Astrocyte of the spinal cord (primary cell): ENCODE measurements around the gene APOBEC2.
A peak's percentile ranks its signal among the peaks of the same experiment; 100 is the strongest.

Experiments used
- DNase-seq: peaks from one replicate; pipeline ENCODE4 v3.0.0; 2011; ENCODE audit warnings: low read depth, low spot score
- H3K4me3 ChIP-seq: 2 replicates; pipeline ENCODE4 v1.5.1; 2011; ENCODE audit warnings: low read depth, mild to moderate bottlenecking, low read length, moderate library complexity
- in situ Hi-C: cut with HindIII; loops from 2 replicates; pipeline ENCODE4 v1.10.0; 2017; ENCODE audit warnings: low sequenced_read_pairs
- TF ChIP-seq, protein P1 (sequence below): IDR thresholded peaks from 2 replicates; pipeline ENCODE4 v1.5.1; 2012; ENCODE audit warnings: low read depth, mild to moderate bottlenecking, low read length, inconsistent platforms

APOBEC2 gene

DNA sequence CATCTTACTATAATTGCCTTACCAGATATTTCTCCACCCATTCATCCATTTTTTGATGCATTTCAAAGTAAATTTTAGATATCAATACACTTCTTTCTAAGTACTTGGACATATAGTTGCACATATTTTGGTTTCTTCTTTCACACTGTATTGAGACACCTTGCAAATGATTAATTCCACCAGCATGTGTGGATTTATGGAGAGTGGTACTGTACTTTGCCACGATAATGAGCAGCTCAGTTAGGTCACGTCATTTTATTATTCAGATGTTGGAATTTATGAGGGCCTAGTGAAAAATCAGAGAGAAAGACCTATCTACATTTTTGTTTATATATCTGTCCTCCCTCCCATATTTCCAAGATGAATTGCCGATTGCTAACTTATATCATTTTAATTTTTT, 25.1 kb downstream of the APOBEC2 start:
- no peak overlapping the region for H3K4me3 ChIP-seq
- TF ChIP-seq, protein P1, sequence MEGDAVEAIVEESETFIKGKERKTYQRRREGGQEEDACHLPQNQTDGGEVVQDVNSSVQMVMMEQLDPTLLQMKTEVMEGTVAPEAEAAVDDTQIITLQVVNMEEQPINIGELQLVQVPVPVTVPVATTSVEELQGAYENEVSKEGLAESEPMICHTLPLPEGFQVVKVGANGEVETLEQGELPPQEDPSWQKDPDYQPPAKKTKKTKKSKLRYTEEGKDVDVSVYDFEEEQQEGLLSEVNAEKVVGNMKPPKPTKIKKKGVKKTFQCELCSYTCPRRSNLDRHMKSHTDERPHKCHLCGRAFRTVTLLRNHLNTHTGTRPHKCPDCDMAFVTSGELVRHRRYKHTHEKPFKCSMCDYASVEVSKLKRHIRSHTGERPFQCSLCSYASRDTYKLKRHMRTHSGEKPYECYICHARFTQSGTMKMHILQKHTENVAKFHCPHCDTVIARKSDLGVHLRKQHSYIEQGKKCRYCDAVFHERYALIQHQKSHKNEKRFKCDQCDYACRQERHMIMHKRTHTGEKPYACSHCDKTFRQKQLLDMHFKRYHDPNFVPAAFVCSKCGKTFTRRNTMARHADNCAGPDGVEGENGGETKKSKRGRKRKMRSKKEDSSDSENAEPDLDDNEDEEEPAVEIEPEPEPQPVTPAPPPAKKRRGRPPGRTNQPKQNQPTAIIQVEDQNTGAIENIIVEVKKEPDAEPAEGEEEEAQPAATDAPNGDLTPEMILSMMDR, result no peak
- DNase-seq, result no peak
- in situ Hi-C loops, result no loop called here

DNA sequence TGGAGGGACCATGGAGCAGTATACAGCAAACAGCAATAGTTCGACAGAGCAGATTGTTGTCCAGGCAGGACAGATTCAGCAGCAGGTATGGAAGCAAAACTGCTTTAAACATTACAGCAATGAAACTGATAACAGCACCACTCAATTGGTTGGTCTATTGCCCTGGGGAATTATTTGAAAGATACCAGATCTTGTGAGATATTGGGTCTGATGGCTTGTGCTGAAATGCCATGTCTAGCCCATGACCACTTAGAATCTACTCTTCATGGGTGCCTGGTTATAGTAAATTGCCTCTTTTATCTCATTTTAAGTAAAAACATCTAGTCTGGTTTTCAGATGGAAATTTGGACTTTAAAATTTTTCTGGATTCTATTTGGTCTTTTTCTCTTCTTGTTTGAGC, 26.1 kb downstream of the APOBEC2 start:
- in situ Hi-C loops, result no loop called here
- TF ChIP-seq, protein P1, result no peak
- H3K4me3 ChIP-seq, result no peak overlapping the region
- DNase-seq, result no peak

DNA sequence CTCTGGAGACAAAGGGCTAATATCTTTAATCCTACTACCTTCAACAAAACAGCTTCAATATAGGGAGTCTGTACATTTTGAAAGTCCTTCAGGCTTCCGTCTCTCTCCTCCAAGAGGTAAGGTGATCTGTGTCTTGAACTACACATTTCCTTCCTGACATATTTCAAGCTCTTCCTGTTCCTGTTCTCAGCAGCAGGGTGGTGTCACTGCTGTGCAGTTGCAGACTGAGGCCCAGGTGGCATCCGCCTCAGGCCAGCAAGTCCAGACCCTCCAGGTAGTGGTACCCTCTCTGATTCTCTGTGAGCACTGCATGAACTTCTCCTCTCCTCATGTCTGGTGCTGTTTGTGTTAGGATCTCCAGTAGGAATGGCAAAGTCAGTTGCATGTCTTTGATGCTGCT, 27.6 kb downstream of the APOBEC2 start:
- DNase-seq, result no peak
- H3K4me3 ChIP-seq, result no peak overlapping the region
- TF ChIP-seq, protein P1, result no peak
- in situ Hi-C loops, result no loop called here

DNA sequence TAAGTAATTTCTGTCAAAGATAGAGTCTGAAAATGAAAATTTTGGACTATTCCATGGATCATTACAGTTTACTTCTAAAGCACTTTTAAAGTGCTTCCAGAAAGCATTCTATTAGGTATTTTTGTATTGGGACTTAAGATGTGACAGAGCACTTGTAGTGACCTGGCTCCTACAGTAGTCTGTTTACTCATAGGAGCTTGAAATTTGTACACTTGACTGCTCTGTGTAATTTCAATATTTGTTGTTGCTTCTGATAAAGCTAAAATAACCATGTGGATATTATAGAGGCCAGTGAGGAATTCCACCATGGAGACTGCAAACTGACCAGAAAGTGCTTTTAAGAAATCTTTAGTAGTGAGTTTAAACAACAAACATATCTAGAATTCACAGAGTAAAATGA, 30.1 kb downstream of the APOBEC2 start:
- in situ Hi-C loops, result no loop called here
- TF ChIP-seq, protein P1, result no peak
- H3K4me3 ChIP-seq, result no peak overlapping the region
- DNase-seq, result no peak

DNA sequence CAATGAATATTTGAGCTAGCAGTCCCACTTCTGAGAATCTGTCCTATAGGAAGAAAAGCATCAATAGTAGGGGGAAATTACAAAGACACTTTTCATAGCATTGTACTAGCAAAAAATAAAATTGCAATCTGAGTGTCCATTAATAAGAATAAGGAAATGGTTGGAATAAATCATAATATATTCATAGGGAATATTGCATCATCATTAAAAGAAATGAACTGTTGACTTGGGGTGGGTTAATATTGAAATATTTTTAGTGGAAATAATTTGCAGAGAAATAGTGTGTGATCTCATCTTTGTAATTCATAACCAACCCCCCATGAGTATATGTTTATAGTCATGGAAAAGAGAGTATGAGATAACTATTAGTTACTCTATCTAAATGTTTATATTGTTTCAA, 32.2 kb downstream of the APOBEC2 start:
- TF ChIP-seq, protein P1, result no peak
- in situ Hi-C loops, result no loop called here

DNA sequence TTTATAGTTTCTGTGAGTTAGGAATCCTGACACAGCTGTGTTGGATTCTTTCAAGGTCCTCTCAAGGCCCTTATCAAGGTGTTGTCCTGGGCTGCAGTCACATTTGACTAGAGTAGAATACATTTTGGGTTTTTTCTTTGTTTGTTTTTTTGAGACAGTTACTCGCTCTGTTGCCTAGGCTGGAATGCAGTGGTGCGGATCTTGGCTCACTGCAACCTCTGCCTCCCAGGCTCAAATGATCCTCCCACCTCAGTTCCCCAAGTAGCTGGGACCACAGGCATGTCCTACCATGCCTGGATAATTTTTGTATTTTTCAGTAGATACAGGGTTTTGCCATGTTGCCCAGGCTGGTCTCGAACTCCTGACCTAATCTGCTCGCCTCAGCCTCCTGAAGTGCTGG, 35.4 kb downstream of the APOBEC2 start:
- no peak overlapping the region for H3K4me3 ChIP-seq
- in situ Hi-C loops, result no loop called here
- DNase-seq, result peak; percentile 4
- TF ChIP-seq, protein P1, result no peak

More for the DNA sequence above, 32.2 kb downstream of the APOBEC2 start:
- DNase-seq, result no peak
- H3K4me3 ChIP-seq, result no peak overlapping the region
